ENCODE results near the gene STK4. TPM values are rescaled to one million over a fixed set of nuclear protein-coding genes. Genes with fewer than 3 reads are reported as not detected.

STK4 gene
- total and polyA plus RNA-seq, 2 donors from 2014 or later = 4.3 to 41.0 TPM

GRCh38 chr20:45070932-45071632 lies 104.8 kb downstream of the STK4 start:
- Histone ChIP-seq H3K36me3 (ENCODE audit: control insufficient read depth in 2 of 3, insufficient read depth in 3 of 3, low read length in 3 of 3) (peaks cover 0 to under 1% (median 0%) of the 10 kb centered on the region in 3 donors), H3K4me1 (ENCODE audit: control insufficient read depth in 2 of 3, insufficient read depth in 2 of 3, low read depth in 1 of 3, low read length in 3 of 3) (no peaks in the 10 kb centered on the region), H3K4me3 (ENCODE audit: low read length in 3 of 3) (no peak overlapping the region), H3K9me3 (ENCODE audit: control insufficient read depth in 2 of 3, insufficient read depth in 1 of 3, low read length in 3 of 3) (no peaks in the 10 kb centered on the region), H3K27me3 (ENCODE audit: control insufficient read depth, insufficient read depth, low read length) (no peaks in the 10 kb centered on the region), H3K27ac (ENCODE audit: low read depth in 2 of 2, low read length in 2 of 2) (no peak overlapping the region), H3K9ac (ENCODE audit: low read length in 3 of 3) (no peak overlapping the region)
- no peak for TF ChIP-seq CTCF (IDR thresholded peaks at IDR 0.05; ENCODE audit: borderline replicate concordance, extremely low read depth, insufficient read depth)
- FAIRE-seq (no peak), DNase-seq (no peak)
- intact Hi-C loops (cut with DNase I) = no loop called here

- H3K27ac ChIP-seq (ENCODE audit: low read depth in 2 of 2, low read length in 2 of 2) = no peak overlapping the region
- intact Hi-C loops (cut with DNase I) = no loop called here
- no peaks in the 10 kb centered on the region for H3K27me3 ChIP-seq (ENCODE audit: control insufficient read depth, insufficient read depth, low read length)
- DNase-seq (no peak), FAIRE-seq (no peak)
- no peak overlapping the region for H3K4me3 ChIP-seq (ENCODE audit: low read length in 3 of 3)
- H3K4me1 ChIP-seq (ENCODE audit: control insufficient read depth in 2 of 3, insufficient read depth in 2 of 3, low read depth in 1 of 3, low read length in 3 of 3) = no peaks in the 10 kb centered on the region
- no peaks in the 10 kb centered on the region for H3K9me3 ChIP-seq (ENCODE audit: control insufficient read depth in 2 of 3, insufficient read depth in 1 of 3, low read length in 3 of 3)
- H3K9ac ChIP-seq (ENCODE audit: low read length in 3 of 3) = no peak overlapping the region
- H3K36me3 ChIP-seq (ENCODE audit: control insufficient read depth in 2 of 3, insufficient read depth in 3 of 3, low read length in 3 of 3) = peaks cover 0 to 6% (median 0%) of the 10 kb centered on the region in 3 donors
- TF ChIP-seq CTCF (IDR thresholded peaks at IDR 0.05; ENCODE audit: borderline replicate concordance, extremely low read depth, insufficient read depth) = no peak
Observed at GRCh38 chr20:45072066-45072465, 105.8 kb downstream of the STK4 start.

GRCh38 chr20:45073221-45073620 lies 106.9 kb downstream of the STK4 start:
- no peak for DNase-seq
- intact Hi-C loops (cut with DNase I) = no loop called here
- Histone ChIP-seq H3K36me3 (ENCODE audit: control insufficient read depth in 2 of 3, insufficient read depth in 3 of 3, low read length in 3 of 3) (peaks cover 0 to 6% (median 0%) of the 10 kb centered on the region in 3 donors), H3K4me1 (ENCODE audit: control insufficient read depth in 2 of 3, insufficient read depth in 2 of 3, low read depth in 1 of 3, low read length in 3 of 3) (no peaks in the 10 kb centered on the region), H3K27ac (ENCODE audit: low read depth in 2 of 2, low read length in 2 of 2) (no peak overlapping the region), H3K27me3 (ENCODE audit: control insufficient read depth, insufficient read depth, low read length) (no peaks in the 10 kb centered on the region), H3K9ac (ENCODE audit: low read length in 3 of 3) (no peak overlapping the region), H3K4me3 (ENCODE audit: low read length in 3 of 3) (no peak overlapping the region), H3K9me3 (ENCODE audit: control insufficient read depth in 2 of 3, insufficient read depth in 1 of 3, low read length in 3 of 3) (no peaks in the 10 kb centered on the region)
- TF ChIP-seq CTCF (IDR thresholded peaks at IDR 0.05; ENCODE audit: borderline replicate concordance, extremely low read depth, insufficient read depth) = no peak
- FAIRE-seq = no peak

Data from kidney (tissue), 14 donors.